Measurements from ENCODE around the gene S100A16.

S100A16 gene

DNA sequence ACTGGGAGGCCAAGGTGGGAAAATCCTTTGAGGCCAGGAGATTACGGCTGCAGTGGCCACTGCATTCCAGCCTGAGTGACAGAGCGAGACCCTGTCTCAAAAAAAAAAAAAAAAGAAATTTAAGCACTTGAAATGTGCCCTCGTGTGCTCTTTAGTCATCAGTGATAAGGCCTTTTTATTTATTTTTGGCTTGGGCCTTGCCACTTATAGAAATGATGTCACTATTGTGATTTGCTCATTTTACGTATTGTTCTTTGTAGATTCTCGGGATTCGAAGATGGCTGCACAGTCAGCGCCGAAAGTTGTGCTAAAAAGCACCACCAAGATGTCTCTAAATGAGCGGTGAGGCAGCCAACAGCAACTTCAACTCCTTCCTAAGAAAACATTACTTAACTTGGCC, 23.4 kb upstream of the S100A16 start:
- no peak for DNase-seq (ENCODE audit: low spot score)

DNA sequence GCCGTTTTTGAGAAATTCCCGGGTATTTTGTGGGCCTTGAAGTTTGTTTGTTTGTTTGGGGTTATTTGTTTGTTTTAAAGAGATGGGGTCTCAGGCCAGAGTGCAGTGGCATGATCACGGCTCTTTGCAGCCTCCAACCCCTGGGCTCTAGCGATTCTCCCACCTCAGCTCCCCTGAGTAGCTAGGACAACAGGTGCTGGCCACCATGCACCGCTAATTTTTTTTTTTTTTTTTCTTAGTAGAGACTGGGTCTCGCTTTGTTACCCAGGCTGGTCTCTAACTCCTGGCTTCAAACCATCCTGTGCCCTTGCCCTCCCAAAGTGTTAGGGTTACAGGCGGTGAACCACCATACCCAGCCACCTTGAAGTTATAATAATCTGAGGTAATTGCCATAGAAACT, 22.9 kb upstream of the S100A16 start:
- DNase-seq (ENCODE audit: low spot score): no peak

GRCh38 chr1:153633754-153634665, 21.1 kb upstream of the S100A16 start, which contains the start of gene CHTOP:
TSS of gene CHTOP (plus strand) at chr1:153634066. CDS start at chr1:153636589, 2,523 bp downstream.
- DNase-seq (ENCODE audit: low spot score): peak; percentile 98

DNA sequence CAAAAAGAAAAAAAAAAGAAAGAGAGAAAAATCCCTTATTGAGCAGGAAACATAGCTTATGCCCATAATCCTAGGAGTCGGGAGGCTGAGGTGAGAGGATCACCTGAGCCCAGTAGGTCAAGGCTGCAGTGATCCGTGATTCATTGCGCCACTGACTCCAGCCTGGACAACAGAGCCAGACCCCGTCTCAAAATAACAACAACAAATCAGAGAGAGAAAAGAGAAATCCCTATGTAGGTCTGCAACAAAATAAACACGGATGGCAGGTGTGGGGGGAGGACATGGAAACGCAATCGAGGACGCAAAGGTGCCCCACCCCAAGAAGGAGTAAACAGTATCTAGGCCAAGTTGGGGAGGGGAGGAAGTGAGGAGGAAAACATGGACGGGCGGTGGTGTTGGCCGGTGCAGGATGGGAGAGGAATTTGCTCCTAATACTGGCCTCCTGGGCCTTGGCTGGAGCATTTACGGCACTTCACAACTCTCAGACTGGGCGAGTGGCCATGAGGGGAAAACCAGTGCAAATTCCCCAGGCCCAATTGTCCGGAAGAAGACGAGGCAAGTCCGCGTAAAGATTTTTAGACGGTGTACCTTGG, 20.3 kb upstream of the S100A16 start:
- no peak for DNase-seq (ENCODE audit: low spot score)

DNA sequence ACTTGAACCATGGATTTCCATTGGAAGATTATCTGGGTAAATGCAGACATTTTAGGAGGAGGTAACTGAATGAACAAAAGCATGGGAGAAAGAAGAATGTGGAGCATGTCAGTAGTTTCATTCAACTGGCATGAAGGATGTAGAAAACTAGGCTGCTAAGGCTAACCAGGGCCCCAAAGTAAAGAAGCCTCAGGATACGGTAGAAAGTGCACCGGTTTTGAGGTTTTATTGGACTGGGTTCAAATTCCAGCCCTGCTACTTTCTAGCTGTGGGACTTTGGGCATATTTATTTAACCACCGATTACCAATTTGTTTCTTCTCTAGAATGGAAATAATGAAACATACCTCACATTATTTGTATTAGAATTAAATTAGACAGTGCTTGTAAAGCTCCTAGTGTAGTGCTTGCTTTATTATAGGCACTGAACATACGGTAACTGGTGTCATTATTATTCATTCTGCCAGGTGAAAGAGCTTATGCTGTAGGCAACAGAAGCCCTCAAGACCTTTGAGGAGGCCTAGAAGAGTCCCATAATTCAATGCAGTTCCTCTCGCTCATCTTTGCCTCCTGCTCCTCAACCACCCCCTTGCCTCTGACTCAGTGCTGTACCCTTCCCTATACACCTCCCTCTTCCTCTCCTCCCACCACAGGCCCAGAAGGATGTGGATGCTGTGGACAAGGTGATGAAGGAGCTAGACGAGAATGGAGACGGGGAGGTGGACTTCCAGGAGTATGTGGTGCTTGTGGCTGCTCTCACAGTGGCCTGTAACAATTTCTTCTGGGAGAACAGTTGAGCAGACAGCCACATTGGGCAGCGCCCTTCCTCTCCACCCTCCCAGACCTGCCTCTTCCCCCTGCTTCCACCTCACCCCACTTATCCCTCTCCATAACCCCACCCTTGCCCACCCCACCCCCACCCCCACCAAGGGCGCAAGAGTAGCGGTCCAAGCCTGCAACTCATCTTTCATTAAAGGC, 18.4 kb upstream of the S100A16 start:
- no peak for DNase-seq (ENCODE audit: low spot score)

DNA sequence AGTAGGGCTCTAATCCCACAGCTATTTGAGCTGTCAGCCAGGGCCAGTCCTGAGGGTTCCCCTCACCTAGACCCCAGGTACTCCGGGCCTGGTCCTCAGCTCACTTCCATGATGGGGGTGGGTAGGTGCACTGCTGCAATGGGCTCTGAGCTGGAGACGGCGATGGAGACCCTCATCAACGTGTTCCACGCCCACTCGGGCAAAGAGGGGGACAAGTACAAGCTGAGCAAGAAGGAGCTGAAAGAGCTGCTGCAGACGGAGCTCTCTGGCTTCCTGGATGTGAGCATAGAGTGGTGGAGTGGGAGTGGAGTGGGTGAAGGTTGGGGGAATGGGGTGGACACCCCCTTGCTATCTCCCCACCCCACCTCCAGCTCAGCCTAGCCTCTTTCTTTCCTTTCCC, 17.4 kb upstream of the S100A16 start:
- no peak for DNase-seq (ENCODE audit: low spot score)

DNA sequence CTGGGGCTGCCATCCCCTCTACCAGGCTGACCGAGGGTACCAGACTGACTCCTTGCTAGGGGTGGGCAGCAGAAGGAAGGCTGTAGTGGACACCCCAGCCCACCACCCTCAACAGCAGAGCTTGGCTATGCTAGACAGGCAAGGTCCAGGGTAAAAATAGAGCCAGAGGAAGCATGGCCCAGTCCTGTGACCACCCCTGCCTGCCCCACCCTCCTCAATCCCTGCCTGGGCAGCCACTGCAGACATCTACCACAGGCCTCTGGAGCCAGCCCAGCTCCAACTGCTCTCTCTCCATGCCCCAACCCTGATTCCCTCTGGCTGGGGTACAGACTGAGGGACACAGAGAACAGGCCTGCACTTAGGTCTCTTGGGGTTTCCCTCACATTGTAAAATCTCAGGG, 17.0 kb upstream of the S100A16 start:
- DNase-seq (ENCODE audit: low spot score): no peak

DNA sequence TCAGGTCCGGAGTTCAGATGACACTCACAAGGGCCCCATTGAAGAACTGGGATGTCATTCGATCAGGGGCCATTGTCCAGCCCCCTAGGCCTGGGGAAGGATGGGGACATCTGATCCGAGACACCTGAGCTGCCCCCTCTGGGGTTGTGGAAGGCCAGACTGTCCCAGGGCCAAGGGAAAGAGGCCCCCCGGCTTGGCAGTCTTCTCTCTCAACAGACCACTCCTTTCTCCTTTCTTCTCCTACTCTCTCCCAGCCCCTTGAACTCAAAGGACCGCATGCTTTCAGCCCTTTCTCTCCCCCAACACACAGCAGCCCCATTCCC, 16.4 kb upstream of the S100A16 start:
- DNase-seq (ENCODE audit: low spot score): no peak

GRCh38 chr1:153628638-153629342, 15.9 kb upstream of the S100A16 start:
- no peak for DNase-seq (ENCODE audit: low spot score)

- no peak for DNase-seq (ENCODE audit: low spot score)
Observed at GRCh38 chr1:153627715-153628626, 15.0 kb upstream of the S100A16 start, which contains the start of gene S100A1. TSS of gene S100A1 (plus strand) at chr1:153628434. CDS start at chr1:153630522, 2,088 bp downstream.

DNA sequence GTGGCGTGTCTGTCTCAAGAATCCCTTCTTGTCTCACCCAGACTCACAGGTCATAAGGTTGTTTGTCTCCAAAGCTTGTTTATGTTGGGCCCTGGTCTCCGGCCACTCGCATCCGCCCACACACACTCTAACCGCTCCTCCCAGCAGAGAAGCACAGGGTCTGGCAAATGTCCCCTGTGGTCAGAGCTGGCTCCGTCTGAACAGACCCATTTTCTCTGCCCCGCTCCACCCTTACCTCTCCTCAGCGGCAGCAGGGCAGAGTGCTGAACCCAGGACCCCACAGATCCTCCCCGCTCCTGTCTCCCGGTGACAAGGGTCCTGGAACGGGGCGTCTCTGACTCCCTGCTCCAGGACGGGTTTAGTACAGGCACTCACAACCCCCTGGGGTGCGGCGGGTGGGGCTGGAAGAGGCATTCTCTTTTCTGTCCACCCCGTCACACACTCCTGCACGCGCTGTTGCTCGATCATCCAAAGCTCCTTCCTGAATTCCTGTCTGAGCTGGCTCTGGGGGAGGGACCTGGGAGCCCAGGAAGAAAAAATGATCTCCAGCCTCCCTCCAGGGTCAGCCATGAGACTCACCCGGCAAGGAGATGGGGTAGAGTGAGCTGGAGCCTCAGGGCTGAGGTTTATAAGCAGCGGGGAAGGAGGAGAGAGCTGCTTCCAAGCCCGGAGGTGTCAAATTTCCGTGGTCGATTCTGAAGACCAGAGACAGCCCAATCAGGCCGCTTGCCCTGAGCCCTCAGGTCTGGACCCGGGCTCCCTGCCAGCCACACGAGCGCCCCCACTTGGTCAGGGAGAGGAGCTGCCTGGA, 14.2 kb upstream of the S100A16 start, which contains the start of gene S100A13:
Gene S100A13, minus strand, starts transcription at position 602 of the 811 bp plus-strand sequence. CDS start 1,033 bp downstream, outside the sequence.
- peak; percentile 93 for DNase-seq (ENCODE audit: low spot score)

GRCh38 chr1:153626477-153626903, 13.6 kb upstream of the S100A16 start:
- DNase-seq (ENCODE audit: low spot score): no peak

GRCh38 chr1:153624965-153625611, 12.2 kb upstream of the S100A16 start:
- no peak for DNase-seq (ENCODE audit: low spot score)

DNA sequence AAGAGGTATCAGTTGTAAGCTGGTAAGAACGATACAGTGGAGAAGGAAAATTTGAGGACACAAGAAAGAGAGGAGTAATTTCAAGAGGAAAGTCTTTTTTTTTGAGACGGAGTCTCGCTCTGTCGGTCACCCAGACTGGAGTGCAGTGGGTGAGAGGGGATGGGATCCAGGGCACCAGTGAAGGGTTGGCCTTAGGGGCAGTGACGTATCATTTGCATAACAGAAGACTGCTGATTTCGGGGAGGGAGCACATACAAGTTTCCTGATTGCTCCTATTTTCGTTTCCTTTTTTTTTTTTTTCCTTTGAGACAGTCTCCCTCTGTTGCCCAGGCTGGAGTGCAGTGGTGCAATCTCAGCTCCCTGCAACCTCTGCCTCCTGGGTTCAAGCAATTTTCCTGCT, 10.2 kb upstream of the S100A16 start:
- DNase-seq (ENCODE audit: low spot score): no peak

DNA sequence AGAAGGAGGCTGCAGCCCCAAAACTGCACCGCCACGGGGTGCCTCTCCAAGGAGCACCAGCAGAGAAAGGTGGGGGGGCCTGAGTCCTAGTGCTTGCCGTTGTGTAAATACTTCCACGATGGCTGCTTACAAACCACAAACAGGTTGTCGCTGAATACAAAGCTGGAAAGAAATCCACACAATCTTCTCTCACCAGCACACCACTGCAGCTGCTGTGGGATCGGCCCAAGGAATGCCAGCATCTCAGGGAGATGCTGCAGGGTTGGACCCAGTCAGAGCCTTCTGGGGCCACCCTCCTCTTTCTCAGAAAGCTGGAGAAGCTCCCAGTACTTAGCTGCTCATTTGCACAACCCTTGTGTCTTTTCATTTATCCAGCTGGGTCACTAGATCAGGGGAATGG, 6.2 kb upstream of the S100A16 start:
- DNase-seq (ENCODE audit: low spot score): no peak

- peak; percentile 72 for DNase-seq (ENCODE audit: low spot score)
Observed at GRCh38 chr1:153617663-153618062, 4.7 kb upstream of the S100A16 start.

DNA sequence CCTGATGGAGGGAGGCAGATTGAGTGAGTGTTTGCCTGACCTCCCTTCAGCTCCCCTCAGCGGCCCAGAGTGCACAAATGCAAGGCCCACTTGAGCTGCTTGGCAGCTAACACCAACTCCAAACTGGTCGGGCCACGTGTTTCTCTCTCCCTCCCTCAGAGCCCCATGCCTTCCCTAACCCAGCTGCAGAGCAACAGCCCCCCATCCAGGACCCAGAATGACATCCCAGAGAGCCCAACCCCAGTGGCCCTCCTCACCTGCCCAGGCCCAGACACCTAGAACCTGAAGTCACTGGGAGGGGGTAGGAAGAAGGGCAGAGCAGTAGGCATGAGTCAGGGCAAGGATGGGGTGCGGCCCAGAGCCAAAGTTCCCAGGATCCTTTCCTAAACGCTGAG, 4.0 kb upstream of the S100A16 start:
- DNase-seq (ENCODE audit: low spot score): no peak

GRCh38 chr1:153616144-153616916, 3.4 kb upstream of the S100A16 start, which contains the start of gene S100A14:
TSS of gene S100A14 (minus strand) at chr1:153616325. CDS start at chr1:153615858, 467 bp downstream.
- no peak for DNase-seq (ENCODE audit: low spot score)

All from hepatic stellate cell (primary cell).